ENCODE results near the gene CRTAC1. TPM values are rescaled to one million over a fixed set of nuclear protein-coding genes. Genes with fewer than 3 reads are reported as not detected.

CRTAC1 gene
- polyA plus RNA-seq, 1 experiment: not detected

GRCh38 chr10:97825020-97825760 is 205.2 kb downstream of the CRTAC1 start:
- Histone ChIP-seq H3K4me3 (ENCODE audit: low read depth, low read length) (no peak overlapping the region), H3K27me3 (ENCODE audit: control insufficient read depth, insufficient read depth, low read length) (peaks cover 13% of the 10 kb centered on the region), H3K27ac (ENCODE audit: low read depth, low read length) (no peak overlapping the region), H3K9me3 (ENCODE audit: control insufficient read depth, insufficient read depth, low read length) (no peaks in the 10 kb centered on the region)
- CTCF ChIA-PET: no interaction called here
- POLR2A ChIA-PET: no interaction called here
- TF ChIP-seq CTCF (IDR thresholded peaks at IDR 0.05; ENCODE audit: low read depth, low read length): no peak
- DNase-seq (ENCODE audit: low read depth, low spot score): no peak

- no peak for TF ChIP-seq CTCF (IDR thresholded peaks at IDR 0.05; ENCODE audit: low read depth, low read length)
- Histone ChIP-seq H3K27ac (ENCODE audit: low read depth, low read length) (no peak overlapping the region), H3K9me3 (ENCODE audit: control insufficient read depth, insufficient read depth, low read length) (no peaks in the 10 kb centered on the region), H3K27me3 (ENCODE audit: control insufficient read depth, insufficient read depth, low read length) (peaks cover 13% of the 10 kb centered on the region), H3K4me3 (ENCODE audit: low read depth, low read length) (no peak overlapping the region)
- no peak for DNase-seq (ENCODE audit: low read depth, low spot score)
- POLR2A ChIA-PET: no interaction called here
- CTCF ChIA-PET: no interaction called here
Observed at GRCh38 chr10:97823734-97824133, 206.7 kb downstream of the CRTAC1 start.

- H3K9me3 ChIP-seq (ENCODE audit: control insufficient read depth, insufficient read depth, low read length): no peaks in the 10 kb centered on the region
- ChIA-PET POLR2A (no interaction called here), CTCF (no interaction called here)
- H3K27ac ChIP-seq (ENCODE audit: low read depth, low read length): no peak overlapping the region
- H3K4me3 ChIP-seq (ENCODE audit: low read depth, low read length): no peak overlapping the region
- no peak for DNase-seq (ENCODE audit: low read depth, low spot score)
- peaks cover 22% of the 10 kb centered on the region for H3K27me3 ChIP-seq (ENCODE audit: control insufficient read depth, insufficient read depth, low read length)
- TF ChIP-seq CTCF (IDR thresholded peaks at IDR 0.05; ENCODE audit: low read depth, low read length): no peak
Observed at GRCh38 chr10:97822261-97822687, 208.1 kb downstream of the CRTAC1 start.

- no peak for DNase-seq (ENCODE audit: low read depth, low spot score)
- Histone ChIP-seq H3K4me3 (ENCODE audit: low read depth, low read length) (no peak overlapping the region), H3K27me3 (ENCODE audit: control insufficient read depth, insufficient read depth, low read length) (peaks cover 27% of the 10 kb centered on the region), H3K9me3 (ENCODE audit: control insufficient read depth, insufficient read depth, low read length) (no peaks in the 10 kb centered on the region), H3K27ac (ENCODE audit: low read depth, low read length) (no peak overlapping the region)
- CTCF ChIA-PET: interaction anchor here (0.5 kb wide), 1 partner anchor 1859 kb away, joined by 5 read pairs; no protein-coding TSS in a partner anchor
- POLR2A ChIA-PET: no interaction called here
- no peak for TF ChIP-seq CTCF (IDR thresholded peaks at IDR 0.05; ENCODE audit: low read depth, low read length)
Observed at GRCh38 chr10:97821308-97822038, 208.9 kb downstream of the CRTAC1 start.

GRCh38 chr10:97820096-97820704 is 210.2 kb downstream of the CRTAC1 start:
- ChIA-PET POLR2A (no interaction called here), CTCF (interaction anchor here (0.6 kb wide), 1 partner anchor 28 kb away, joined by 3 read pairs; no protein-coding TSS in a partner anchor)
- Histone ChIP-seq H3K27ac (ENCODE audit: low read depth, low read length) (no peak overlapping the region), H3K9me3 (ENCODE audit: control insufficient read depth, insufficient read depth, low read length) (no peaks in the 10 kb centered on the region), H3K4me3 (ENCODE audit: low read depth, low read length) (no peak overlapping the region), H3K27me3 (ENCODE audit: control insufficient read depth, insufficient read depth, low read length) (peaks cover 31% of the 10 kb centered on the region)
- no peak for TF ChIP-seq CTCF (IDR thresholded peaks at IDR 0.05; ENCODE audit: low read depth, low read length)
- DNase-seq (ENCODE audit: low read depth, low spot score): no peak
